ENCODE results near the gene TCP11X2.

DNA sequence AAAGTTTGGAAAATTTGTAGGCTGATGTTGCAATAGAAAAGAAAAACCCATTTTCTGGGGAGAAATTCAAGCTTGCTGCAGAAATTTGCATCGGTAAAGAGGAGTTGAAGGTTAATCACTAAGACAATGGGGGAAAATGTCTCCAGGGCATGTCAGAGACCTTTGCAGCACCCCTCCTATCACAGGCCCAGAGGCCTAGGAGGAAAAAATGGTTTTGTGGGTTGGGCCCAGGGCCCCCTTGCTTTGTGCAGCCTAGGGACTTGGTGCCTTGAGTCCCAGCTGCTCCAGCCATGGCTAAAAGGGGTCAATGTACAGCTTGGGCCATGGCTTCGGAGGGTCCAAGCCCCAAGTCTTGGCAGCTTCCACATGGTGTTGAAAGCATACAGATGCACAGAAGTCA lies 27.1 kb upstream of the TCP11X2 start:
- TF ChIP-seq EZH2 (IDR thresholded peaks at IDR 0.05; ENCODE audit: borderline replicate concordance, low read depth, low read length, poor library complexity, severe bottlenecking) = no peak
- TF ChIP-seq, protein P1, sequence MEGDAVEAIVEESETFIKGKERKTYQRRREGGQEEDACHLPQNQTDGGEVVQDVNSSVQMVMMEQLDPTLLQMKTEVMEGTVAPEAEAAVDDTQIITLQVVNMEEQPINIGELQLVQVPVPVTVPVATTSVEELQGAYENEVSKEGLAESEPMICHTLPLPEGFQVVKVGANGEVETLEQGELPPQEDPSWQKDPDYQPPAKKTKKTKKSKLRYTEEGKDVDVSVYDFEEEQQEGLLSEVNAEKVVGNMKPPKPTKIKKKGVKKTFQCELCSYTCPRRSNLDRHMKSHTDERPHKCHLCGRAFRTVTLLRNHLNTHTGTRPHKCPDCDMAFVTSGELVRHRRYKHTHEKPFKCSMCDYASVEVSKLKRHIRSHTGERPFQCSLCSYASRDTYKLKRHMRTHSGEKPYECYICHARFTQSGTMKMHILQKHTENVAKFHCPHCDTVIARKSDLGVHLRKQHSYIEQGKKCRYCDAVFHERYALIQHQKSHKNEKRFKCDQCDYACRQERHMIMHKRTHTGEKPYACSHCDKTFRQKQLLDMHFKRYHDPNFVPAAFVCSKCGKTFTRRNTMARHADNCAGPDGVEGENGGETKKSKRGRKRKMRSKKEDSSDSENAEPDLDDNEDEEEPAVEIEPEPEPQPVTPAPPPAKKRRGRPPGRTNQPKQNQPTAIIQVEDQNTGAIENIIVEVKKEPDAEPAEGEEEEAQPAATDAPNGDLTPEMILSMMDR (conservative IDR thresholded peaks at IDR 0.05; ENCODE audit: low read depth, low read length) = no peak
